Measurements from ENCODE around the gene PNP.

PNP gene

GRCh38 chr14:20455355-20456300 lies 13.6 kb upstream of the PNP start:
- DNase-seq (ENCODE audit: low read depth): peak; percentile 87

DNA sequence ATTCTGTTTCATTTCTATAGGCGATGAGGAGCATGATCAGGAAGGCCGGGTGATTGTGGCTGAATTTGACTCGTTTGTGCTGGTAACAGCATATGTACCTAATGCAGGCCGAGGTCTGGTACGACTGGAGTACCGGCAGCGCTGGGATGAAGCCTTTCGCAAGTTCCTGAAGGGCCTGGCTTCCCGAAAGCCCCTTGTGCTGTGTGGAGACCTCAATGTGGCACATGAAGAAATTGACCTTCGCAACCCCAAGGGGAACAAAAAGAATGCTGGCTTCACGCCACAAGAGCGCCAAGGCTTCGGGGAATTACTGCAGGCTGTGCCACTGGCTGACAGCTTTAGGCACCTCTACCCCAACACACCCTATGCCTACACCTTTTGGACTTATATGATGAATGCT lies 12.2 kb upstream of the PNP start:
- no peak for DNase-seq (ENCODE audit: low read depth)

DNA sequence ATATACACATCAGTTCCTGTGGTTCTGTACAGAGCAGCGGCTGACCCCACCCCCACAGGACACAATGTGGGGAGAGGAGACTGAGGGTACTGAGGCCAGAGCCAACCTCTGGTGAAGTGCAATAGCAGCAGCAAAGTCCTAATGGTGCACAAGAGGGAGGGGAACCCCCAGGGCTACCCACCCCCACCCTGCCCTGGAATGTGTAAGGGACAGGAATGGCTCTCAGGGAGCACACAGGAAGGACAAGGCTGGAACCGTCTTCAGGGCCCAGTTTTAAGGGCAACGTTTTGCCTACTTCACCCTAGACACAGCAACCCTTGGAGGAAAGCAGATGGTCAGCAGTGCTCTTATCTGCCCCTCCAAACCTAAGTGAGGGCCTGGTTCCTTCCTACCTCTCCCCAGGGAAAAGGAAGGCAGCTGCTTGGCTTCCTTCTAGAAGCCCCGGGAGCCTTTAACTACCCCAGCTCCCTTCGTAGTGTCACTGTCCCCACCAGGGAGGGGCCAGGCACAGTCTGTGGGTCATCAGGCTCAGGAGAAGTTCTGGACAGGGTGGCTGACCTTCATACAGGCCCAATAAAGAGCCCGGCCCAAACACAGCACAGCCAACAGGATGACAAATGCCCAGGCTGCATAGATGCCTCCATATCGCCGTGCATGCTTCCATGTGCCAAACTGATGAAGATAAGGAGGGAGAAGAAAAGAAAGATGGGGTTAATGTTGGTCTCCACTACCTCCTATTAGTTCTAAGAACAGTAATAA lies 11.0 kb upstream of the PNP start:
- no peak for DNase-seq (ENCODE audit: low read depth)

DNA sequence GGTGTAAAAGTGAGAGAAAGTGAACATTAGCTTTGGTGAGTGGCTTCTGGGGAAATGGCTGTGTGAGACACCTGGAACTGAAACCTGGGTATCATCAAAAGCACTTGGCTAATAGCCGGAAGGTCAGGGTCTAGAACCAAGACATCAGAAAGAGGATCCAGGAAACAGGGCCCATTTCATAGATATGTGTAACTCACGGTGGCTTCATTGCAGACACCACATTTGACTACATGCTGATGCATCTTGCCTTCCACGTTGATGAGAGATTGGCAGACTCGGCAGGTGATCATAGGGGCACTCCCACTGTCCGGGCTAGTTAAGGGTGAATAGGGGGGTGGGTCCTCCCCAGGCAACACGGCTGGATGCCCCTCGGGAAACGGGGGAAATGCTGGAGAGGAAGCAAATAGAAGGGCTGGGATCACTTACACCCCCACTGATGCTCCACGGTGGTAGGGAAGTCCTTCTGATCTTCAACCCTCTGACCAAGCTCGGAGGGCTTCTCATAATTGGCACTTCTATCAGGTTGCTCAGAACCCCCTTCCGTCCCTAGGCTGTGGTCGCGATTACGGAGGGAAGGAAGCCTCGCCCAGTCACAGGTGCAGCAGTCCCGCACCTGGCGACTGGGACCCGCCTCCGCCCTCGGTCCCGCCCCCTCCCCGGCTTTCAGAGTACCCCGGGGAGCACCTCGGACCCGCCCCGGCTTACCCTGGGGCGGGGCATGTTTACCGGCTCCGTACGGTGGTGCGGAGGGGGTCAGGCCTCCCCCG lies 8.6 kb upstream of the PNP start:
- peak; percentile 6 for DNase-seq (ENCODE audit: low read depth)

DNA sequence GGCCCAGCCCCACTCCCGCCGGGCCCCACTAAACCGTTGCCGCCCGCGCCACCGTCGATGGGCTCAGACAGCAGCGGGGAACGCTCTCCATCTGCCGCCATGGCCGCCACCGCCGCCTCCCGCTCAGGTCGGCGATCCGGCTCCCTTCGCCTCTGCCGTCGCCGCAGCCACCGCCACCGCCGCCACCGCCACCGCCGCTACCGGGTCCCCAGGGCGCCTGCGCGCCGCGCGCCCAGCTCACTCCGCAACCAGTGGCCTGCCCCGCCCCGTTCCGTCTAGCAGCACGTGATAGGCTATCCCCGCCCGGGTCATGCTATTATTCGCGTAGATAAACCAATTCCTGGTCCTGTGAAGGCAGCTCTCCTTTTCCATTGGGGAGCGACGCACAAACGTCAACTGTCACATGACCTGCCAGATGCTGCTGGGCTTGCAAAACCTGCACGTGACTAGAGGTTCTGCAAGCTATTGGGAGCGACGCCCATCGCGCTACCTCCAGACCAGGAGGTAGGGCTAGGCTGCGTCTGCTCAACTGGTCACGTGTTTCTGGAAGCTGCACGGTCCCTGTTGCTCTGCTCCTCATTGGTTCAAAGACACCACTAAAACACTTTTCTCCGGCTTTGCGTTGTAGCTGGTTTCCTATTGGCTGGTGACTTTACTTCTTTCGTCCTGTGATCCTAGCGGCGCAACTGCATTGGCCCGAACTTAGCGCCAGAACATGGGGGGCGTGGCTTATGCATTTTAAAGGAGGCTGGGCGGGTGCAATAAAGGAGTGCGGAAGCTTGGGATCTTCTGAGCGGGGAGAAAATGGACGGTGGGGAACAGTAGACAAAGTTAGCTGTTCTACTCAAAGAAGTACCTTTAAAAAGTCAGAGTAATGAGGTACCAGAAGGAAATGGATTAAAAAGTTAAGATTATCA lies 7.7 kb upstream of the PNP start, which contains the start of gene PIP4P1:
PIP4P1 (minus strand) TSS at position 210 of the 917 bp plus-strand sequence; CDS start at position 101, 109 bp downstream.
- DNase-seq (ENCODE audit: low read depth): peak; percentile 99

DNA sequence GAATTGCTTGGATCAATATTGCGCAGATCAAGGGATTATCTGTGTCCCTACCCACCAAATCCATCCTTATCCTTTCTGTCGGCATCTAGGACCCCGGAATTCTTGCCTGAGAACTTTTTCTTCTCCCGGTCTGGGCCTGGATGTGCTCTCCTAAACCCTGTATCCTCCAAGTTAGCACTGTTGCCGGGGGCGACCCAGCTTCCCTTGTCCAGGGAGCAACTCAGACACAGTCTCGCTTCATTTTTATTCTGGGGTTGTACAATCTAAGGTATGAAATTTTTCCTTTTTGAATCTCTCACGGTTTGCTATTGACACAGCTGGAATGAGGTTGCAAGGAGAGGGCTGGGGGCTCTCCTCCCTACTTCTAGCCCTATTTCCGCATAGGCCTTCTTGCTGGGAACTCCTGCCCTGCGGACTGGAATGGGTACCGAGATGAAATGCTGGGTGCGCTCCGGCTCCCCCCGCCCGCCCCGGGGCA lies 403 bp upstream of the PNP start:
- DNase-seq (ENCODE audit: low read depth): peak; percentile 3

DNA sequence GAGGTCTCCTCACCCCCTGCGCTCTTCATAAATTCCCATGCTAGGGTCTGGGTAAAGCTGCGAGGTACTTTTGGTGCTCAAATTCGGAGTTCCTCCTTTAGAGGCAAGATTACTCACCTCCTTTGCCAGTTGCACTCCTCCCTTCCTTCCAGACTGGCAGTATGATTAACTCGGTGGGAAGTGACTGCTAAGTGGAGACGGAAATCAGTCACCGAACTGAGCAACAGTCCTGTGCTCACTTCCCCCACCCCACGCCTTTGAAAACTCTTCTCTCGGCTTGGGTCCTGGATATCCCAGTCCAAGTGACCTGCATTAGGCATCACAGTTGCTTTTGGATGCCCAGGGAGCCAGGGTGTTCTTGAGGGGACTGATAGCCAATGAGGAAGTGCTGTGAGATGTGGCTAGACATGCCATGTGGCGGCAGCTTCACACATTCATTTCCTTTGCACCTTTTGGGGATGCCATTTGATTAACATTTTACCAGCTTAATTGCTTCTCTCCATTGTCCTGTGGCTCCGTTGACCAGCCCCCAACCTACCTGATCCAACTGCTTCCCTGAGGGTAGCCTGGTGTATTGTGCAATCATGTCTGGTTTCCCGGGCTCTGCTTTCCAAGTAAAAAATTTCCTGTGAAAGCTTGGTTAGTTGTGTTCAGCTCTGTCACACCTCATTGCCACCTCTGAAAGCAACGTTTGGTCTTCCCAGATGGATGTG lies 840 bp downstream of the PNP start:
- peak; percentile 87 for DNase-seq (ENCODE audit: low read depth)

- peak; percentile 45 for DNase-seq (ENCODE audit: low read depth)
These were observed 1.3 kb downstream of the PNP start for GRCh38 chr14:20470603-20470901.

DNA sequence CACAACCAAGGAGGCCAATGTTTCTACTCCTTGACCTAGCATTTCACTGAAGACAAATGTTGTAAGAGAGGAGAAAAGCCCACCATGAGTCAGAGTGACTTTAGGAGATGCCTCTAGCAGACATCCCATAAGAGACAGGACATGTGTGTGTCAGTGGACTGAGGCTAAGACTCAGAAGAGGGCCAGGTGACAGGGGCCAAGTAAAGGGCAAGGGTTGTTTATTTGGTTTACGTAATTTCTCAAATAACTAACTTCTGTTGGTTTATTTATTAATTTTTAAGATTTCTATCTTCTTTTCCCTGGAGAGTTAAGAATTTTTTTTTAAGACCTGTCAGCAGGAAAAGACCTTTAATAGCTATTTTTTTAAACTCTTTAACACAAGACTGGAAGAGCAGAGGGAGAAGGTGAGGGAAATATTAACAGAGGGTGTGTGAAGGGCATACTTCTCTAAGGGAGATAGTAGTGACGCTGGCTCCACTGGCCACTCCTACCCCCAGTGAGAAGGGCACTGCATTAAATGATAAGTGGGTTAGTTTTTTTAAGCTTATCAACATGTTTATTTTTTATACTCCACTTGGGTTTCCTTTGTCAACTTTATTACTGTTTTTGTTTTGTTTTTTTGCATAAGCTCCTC lies 3.4 kb downstream of the PNP start:
- DNase-seq (ENCODE audit: low read depth): no peak

DNA sequence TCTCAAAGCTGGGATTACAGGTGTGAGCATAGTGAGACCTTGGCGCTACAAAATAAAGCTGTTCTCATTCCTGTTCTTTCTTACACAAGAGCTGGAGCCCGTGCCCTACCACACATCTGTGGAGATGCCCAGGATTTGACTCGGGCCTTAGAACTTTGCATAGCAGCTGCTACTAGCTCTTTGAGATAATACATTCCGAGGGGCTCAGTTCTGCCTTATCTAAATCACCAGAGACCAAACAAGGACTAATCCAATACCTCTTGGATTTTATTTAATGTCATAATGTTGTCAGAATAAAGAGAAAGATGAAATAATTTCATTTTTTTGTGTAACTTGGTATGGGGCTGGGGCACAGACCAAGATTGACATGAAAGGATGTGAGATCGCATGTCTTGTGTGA lies 7.6 kb downstream of the PNP start:
- no peak for DNase-seq (ENCODE audit: low read depth)

DNA sequence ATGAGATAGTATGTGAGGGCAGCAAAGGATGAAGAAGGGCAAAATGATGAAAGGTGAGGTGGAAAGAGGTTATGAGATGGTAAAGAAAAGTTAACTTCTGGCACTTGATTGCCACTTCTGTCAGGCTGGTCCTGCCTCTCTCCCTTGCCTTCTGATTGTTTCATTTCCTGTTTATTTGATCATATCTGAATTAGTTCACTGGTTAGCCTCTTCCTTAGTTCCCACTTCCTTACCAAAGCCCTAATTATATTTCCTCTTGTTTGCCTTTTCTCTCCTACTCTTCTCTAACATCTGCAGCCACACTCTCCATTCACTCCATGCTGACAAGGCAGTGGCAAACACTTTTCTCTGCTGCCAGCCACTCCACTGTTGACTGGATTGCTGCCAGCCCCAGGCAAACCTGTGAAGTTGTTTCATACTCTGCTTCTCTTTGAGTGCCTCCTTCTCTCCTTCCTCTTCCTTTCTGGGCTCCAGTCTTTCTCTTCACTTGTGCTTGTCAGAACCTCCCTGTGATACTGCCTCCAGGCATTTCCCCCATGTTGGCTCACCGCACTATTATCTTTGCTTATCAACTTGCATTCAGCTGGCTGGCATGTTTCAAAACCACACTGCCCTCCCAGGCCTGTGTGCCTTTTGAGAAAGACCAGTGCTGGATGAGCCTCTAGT lies 8.1 kb downstream of the PNP start:
- peak; percentile 64 for DNase-seq (ENCODE audit: low read depth)

GRCh38 chr14:20478894-20479293 lies 9.7 kb downstream of the PNP start:
- DNase-seq (ENCODE audit: low read depth): no peak

DNA sequence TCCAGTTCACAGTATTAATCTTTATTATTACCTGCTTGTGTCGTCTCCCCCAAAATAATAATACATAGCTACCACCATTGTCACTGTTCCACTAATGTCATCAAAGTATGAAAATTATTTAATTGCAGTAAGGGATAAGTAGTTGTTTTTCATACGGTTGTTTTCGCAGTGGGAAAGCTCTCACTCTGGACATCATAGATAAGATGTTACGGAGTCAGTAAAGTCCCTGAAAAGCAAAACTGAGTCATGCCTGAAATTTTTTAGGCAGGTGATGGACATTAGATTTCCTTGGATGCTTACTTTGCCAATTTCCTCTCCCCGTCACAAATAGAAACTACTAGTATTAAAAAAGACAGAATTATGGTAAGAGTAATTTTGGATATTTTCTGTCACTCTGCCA lies 13.2 kb downstream of the PNP start:
- DNase-seq (ENCODE audit: low read depth): no peak

DNA sequence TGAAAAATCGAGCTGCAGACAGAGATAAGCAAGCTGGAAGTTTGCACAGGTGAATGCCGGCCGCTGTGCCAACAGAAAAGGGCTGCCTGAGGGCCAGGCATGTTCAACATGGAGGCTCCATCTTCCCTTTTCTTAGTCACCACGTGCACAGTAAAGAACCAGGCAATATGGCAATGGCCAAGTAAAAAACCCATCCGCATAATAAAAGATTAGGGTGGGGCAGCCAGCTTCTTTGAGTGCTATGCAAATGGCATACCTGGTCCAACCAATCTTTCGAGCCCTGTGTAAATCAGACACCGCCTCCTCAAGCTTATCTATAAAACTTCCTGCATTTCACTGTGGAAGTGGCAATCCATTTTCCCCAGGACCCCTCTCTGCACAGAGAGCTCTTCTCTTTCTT lies 16.7 kb downstream of the PNP start:
- no peak for DNase-seq (ENCODE audit: low read depth)

GRCh38 chr14:20486684-20487395 lies 17.6 kb downstream of the PNP start:
- DNase-seq (ENCODE audit: low read depth): no peak

DNA sequence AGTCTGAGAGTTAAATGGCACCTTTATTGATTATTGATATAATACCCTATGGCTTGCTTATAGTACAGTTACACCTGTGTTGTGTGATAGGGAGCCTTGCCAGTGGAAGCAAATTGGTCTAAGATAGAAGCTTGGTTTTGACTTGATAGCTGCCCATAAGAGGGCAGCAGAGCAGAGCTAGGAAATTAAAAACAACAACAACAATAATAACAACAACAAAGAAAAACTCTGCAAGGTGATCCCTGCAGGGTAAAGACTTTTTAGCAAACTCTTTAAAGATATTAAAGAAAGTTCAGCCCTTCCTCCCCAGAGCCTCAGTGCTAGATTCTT lies 18.2 kb downstream of the PNP start:
- DNase-seq (ENCODE audit: low read depth): no peak

- peak; percentile 33 for DNase-seq (ENCODE audit: low read depth)
These were observed 20.1 kb downstream of the PNP start for GRCh38 chr14:20489093-20489994.

DNA sequence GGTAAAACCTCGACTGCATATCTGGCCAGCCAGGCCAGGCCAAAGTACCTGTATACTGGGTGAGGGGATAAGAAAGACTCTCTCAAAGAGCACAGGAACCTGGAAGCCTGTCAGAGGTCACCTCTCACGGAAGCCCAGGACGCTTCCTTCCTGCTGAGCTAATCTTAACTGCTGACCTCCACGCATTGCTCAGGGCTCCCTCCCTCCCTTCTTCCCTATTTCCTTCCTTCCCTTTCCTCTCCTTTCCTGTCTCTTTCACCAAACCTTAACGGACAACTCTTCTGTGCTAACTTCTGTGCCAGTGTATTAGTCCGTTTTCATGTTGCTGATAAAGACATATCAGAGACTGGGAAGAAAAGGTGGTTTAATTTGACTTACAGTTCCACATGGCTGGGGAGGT lies 21.4 kb downstream of the PNP start:
- no peak for DNase-seq (ENCODE audit: low read depth)

Measured in ELR (cell line).